IMR-90 (cell line): ENCODE measurements around the gene AUTS2.

Experiments used
- BHLHE40 ChIP-seq: fragments of 150-350 bp; IDR thresholded peaks from 2 replicates; pipeline ENCODE4 v1.6.1; 2016; ENCODE audit warnings: mild to moderate bottlenecking, low read depth, low read length
- CHD1 ChIP-seq: IDR thresholded peaks from 2 replicates; pipeline ENCODE4 v1.6.1; 2012; ENCODE audit warnings: low read depth, low read length, improper control_type of control experiment
- CTCF ChIP-seq: conservative IDR thresholded peaks from 2 replicates; pipeline ENCODE4 v1.5.1; 2012; ENCODE audit warnings: mild to moderate bottlenecking, low read depth, low read length, improper control_type of control experiment
- FOS ChIP-seq: fragments of 150-350 bp; IDR thresholded peaks from 2 replicates; pipeline ENCODE4 v1.6.1; 2016; ENCODE audit warnings: low read depth, low read length
- MAFK ChIP-seq: IDR thresholded peaks from 2 replicates; pipeline ENCODE4 v1.6.1; 2012; ENCODE audit warnings: low read depth, low read length, improper control_type of control experiment
- MAZ ChIP-seq: IDR thresholded peaks from 2 replicates; pipeline ENCODE4 v1.6.1; 2012; ENCODE audit warnings: low read depth, mild to moderate bottlenecking, low read length, improper control_type of control experiment, moderate library complexity, borderline replicate concordance
- MXI1 ChIP-seq: IDR thresholded peaks from 2 replicates; pipeline ENCODE4 v1.6.1; 2012; ENCODE audit warnings: low read depth, mild to moderate bottlenecking, low read length, moderate library complexity, borderline replicate concordance
- POLR2A ChIP-seq: IDR thresholded peaks from 2 replicates; pipeline ENCODE4 v1.6.1; 2012; ENCODE audit warnings: mild to moderate bottlenecking, low read depth, low read length
- RAD21 ChIP-seq: IDR thresholded peaks from 2 replicates; pipeline ENCODE4 v1.6.1; 2012; ENCODE audit warnings: low read length, improper control_type of control experiment
- RCOR1 ChIP-seq: IDR thresholded peaks from 2 replicates; pipeline ENCODE4 v1.6.1; 2012; ENCODE audit warnings: mild to moderate bottlenecking, low read length, improper control_type of control experiment; ENCODE audit not compliant: insufficient replicate concordance
- SMC3 ChIP-seq: fragments of 150-350 bp; IDR thresholded peaks from 2 replicates; pipeline ENCODE4 v1.6.1; 2016; ENCODE audit warnings: low read depth, mild to moderate bottlenecking, antibody characterized with exemption, low read length, moderate library complexity
- USF2 ChIP-seq: fragments of 150-350 bp; IDR thresholded peaks from 2 replicates; pipeline ENCODE4 v1.6.1; 2017; ENCODE audit warnings: mild to moderate bottlenecking, antibody characterized with exemption, low read length, low read depth

DNA sequence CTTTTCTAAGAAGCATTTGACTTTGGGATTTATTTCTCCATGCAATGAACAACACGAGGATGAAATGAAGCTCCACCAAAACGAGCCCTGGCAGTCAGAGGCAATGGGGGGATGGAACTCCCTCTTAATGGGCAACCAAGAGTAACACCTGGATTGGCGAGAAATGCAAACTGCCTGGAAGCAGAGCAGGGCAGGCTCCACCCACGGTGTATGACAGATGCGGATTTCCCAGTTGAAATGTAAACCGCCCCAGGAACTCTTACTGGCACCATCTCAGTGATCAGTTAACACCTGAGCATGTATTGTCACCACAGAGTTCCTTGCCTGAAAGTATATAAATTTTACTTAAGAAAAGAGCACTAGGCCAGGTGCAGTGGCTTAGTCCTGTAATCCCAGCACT is 47.3 kb upstream of the AUTS2 start:
- no peak for TF ChIP-seq CTCF
- no peak for TF ChIP-seq BHLHE40
- TF ChIP-seq RCOR1 = no peak
- TF ChIP-seq POLR2A = no peak
- TF ChIP-seq MXI1 = no peak
- TF ChIP-seq FOS = no peak
- no peak for TF ChIP-seq MAFK
- no peak for TF ChIP-seq MAZ
- no peak for TF ChIP-seq RAD21
- no peak for TF ChIP-seq SMC3
- no peak for TF ChIP-seq USF2
- no peak for TF ChIP-seq CHD1
